HL-60 (cell line): ENCODE measurements around the gene FHL2.

Experiments
- DNase-seq, 2 experiments: peaks; one replicate each; pipeline ENCODE4 v3.0.0-alpha.2; 2010 to 2020; ENCODE audit warnings: low read depth in 1 of 2, low spot score in 1 of 2
- H3K27ac ChIP-seq: fragments of 250-450 bp; sonication (Bioruptor Pico); replicated peaks from 2 replicates; pipeline ENCODE4 v1.5.1; 2020; ENCODE audit warnings: mild to moderate bottlenecking, moderate library complexity
- H3K27me3 ChIP-seq: fragments of 250-450 bp; sonication (Bioruptor Pico); 2 replicates; pipeline ENCODE4 v1.5.1; 2021; ENCODE audit warnings: mild to moderate bottlenecking, moderate library complexity; ENCODE audit not compliant: insufficient read depth, poor library complexity, severe bottlenecking
- H3K4me3 ChIP-seq: replicated peaks from 2 replicates; pipeline ENCODE4 v1.5.1; 2011; ENCODE audit warnings: mild to moderate bottlenecking, control low read depth, low read length; ENCODE audit not compliant: insufficient read depth
- GABPA ChIP-seq: IDR thresholded peaks from 2 replicates; pipeline ENCODE4 v1.6.1; 2012; ENCODE audit warnings: low read depth
- POLR2AphosphoS5 ChIP-seq: IDR thresholded peaks from 2 replicates; pipeline ENCODE4 v1.6.1; 2012; ENCODE audit warnings: low read depth
- SPI1 ChIP-seq: IDR thresholded peaks from 2 replicates; pipeline ENCODE4 v1.6.1; 2012; ENCODE audit warnings: low read depth, mild to moderate bottlenecking, borderline replicate concordance
- TF ChIP-seq, protein P1 (sequence below): IDR thresholded peaks from 2 replicates; pipeline ENCODE4 v1.6.1; 2012; ENCODE audit warnings: low read depth; ENCODE audit not compliant: insufficient replicate concordance
- TF ChIP-seq, protein P2 (sequence below): IDR thresholded peaks from one replicate; pipeline ENCODE4 v1.5.1; 2011; ENCODE audit warnings: low read length, control low read depth, inconsistent platforms; ENCODE audit not compliant: insufficient read depth

The FHL2 gene

GRCh38 chr2:105373895-105374401 is 24.9 kb downstream of the FHL2 start:
- no peak for DNase-seq
- no peak overlapping the region for H3K27ac ChIP-seq
- TF ChIP-seq POLR2AphosphoS5 (no peak), GABPA (no peak), SPI1 (no peak)
- TF ChIP-seq, protein P1, sequence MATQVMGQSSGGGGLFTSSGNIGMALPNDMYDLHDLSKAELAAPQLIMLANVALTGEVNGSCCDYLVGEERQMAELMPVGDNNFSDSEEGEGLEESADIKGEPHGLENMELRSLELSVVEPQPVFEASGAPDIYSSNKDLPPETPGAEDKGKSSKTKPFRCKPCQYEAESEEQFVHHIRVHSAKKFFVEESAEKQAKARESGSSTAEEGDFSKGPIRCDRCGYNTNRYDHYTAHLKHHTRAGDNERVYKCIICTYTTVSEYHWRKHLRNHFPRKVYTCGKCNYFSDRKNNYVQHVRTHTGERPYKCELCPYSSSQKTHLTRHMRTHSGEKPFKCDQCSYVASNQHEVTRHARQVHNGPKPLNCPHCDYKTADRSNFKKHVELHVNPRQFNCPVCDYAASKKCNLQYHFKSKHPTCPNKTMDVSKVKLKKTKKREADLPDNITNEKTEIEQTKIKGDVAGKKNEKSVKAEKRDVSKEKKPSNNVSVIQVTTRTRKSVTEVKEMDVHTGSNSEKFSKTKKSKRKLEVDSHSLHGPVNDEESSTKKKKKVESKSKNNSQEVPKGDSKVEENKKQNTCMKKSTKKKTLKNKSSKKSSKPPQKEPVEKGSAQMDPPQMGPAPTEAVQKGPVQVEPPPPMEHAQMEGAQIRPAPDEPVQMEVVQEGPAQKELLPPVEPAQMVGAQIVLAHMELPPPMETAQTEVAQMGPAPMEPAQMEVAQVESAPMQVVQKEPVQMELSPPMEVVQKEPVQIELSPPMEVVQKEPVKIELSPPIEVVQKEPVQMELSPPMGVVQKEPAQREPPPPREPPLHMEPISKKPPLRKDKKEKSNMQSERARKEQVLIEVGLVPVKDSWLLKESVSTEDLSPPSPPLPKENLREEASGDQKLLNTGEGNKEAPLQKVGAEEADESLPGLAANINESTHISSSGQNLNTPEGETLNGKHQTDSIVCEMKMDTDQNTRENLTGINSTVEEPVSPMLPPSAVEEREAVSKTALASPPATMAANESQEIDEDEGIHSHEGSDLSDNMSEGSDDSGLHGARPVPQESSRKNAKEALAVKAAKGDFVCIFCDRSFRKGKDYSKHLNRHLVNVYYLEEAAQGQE, result no peak
- TF ChIP-seq, protein P2, sequence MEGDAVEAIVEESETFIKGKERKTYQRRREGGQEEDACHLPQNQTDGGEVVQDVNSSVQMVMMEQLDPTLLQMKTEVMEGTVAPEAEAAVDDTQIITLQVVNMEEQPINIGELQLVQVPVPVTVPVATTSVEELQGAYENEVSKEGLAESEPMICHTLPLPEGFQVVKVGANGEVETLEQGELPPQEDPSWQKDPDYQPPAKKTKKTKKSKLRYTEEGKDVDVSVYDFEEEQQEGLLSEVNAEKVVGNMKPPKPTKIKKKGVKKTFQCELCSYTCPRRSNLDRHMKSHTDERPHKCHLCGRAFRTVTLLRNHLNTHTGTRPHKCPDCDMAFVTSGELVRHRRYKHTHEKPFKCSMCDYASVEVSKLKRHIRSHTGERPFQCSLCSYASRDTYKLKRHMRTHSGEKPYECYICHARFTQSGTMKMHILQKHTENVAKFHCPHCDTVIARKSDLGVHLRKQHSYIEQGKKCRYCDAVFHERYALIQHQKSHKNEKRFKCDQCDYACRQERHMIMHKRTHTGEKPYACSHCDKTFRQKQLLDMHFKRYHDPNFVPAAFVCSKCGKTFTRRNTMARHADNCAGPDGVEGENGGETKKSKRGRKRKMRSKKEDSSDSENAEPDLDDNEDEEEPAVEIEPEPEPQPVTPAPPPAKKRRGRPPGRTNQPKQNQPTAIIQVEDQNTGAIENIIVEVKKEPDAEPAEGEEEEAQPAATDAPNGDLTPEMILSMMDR, result no peak

GRCh38 chr2:105373344-105373781 is 25.5 kb downstream of the FHL2 start:
- H3K4me3 ChIP-seq, result no peak overlapping the region
- H3K27ac ChIP-seq, result no peak overlapping the region
- no peak for TF ChIP-seq POLR2AphosphoS5
- TF ChIP-seq, protein P1, result no peak
- no peak for TF ChIP-seq SPI1
- TF ChIP-seq, protein P2, result no peak
- TF ChIP-seq GABPA, result no peak
- H3K27me3 ChIP-seq, result peaks cover 4% of the 10 kb centered on the region
- no peak for DNase-seq

More at GRCh38 chr2:105373895-105374401, 24.9 kb downstream of the FHL2 start:
- H3K4me3 ChIP-seq, result no peak overlapping the region
- peaks cover 4% of the 10 kb centered on the region for H3K27me3 ChIP-seq

GRCh38 chr2:105371810-105372209 is 27.0 kb downstream of the FHL2 start:
- TF ChIP-seq SPI1 (no peak), GABPA (no peak)
- Histone ChIP-seq H3K27ac (no peak overlapping the region), H3K4me3 (no peak overlapping the region), H3K27me3 (peaks cover 7% of the 10 kb centered on the region)
- no peak for DNase-seq

DNA sequence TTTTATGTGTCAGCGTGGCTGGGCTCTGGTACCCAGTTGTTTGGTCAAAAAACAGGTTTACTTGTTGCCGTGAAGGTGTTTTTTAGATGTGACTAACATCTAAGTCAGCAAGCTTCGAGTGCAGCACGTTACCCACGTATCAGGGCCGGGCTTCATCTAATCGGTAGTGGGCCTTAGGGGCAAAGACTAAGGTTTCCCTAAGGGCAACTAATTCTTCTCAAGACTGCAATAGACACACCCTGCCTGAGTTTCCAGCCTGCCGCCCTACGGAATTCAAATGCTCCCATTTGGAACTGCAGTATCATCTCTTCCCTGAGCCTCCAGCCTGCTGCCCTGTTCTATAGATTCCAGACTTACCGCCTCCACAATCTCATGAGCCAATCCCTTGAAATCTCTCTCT is 27.7 kb downstream of the FHL2 start:
- no peak for TF ChIP-seq POLR2AphosphoS5
- TF ChIP-seq, protein P2, result no peak
- TF ChIP-seq, protein P1, result no peak
- no peak for TF ChIP-seq SPI1
- no peak for TF ChIP-seq GABPA
- Histone ChIP-seq H3K4me3 (no peak overlapping the region), H3K27me3 (peaks cover 7% of the 10 kb centered on the region), H3K27ac (no peak overlapping the region)
- DNase-seq, result no peak
